Left ventricle myocardium inferior (tissue), 1 donor: ENCODE data around the gene EEF2K. TPM values are rescaled to one million over a fixed set of nuclear protein-coding genes. Genes with fewer than 3 reads are reported as not detected.

Experiments
- DNase-seq: peaks from one replicate; pipeline ENCODE4 v3.0.0-alpha.2; 2020
- H3K27ac ChIP-seq: fragments of 200-600 bp; replicated peaks from 2 replicates; pipeline ENCODE4 v1.8.0; 2021
- H3K27me3 ChIP-seq: fragments of 200-600 bp; 2 replicates; pipeline ENCODE4 v1.8.0; 2021; ENCODE audit warnings: low read depth
- H3K36me3 ChIP-seq: fragments of 200-600 bp; 2 replicates; pipeline ENCODE4 v1.8.0; 2021
- H3K4me1 ChIP-seq: fragments of 200-600 bp; 2 replicates; pipeline ENCODE4 v1.8.0; 2021
- H3K4me3 ChIP-seq: fragments of 200-600 bp; 2 replicates; pipeline ENCODE4 v1.8.0; 2021; ENCODE audit warnings: mild to moderate bottlenecking, moderate library complexity
- H3K9me3 ChIP-seq: fragments of 200-600 bp; replicated peaks from 2 replicates; pipeline ENCODE4 v1.8.0; 2021
- intact Hi-C: fragments of 100-400 bp; cut with micrococcal nuclease; formaldehyde crosslinking; loops from one replicate; pipeline ENCODE4 v1.11.0; 2022
- total RNA-seq: library from RNA; stranded (reverse); fragmentation: NEBNext Ultra II Directional; extraction: Animal tissue kit (Norgen Biotek cat#: 25700); gene quantifications from one replicate; pipeline ENCODE4 v1.2.1, GENCODE V29; 2021
- TF ChIP-seq, protein P1 (sequence below): fragments of 200-600 bp; IDR thresholded peaks from 2 replicates; pipeline ENCODE4 v1.8.0; 2021; ENCODE audit warnings: antibody characterized with exemption, mild to moderate bottlenecking, borderline replicate concordance
- donor health status: DM: no; HTN: yes; CAD: no; lungs with severe emphysema.

Gene EEF2K
- total RNA-seq, 1 donor from 2014 or later: 22.1 TPM

DNA sequence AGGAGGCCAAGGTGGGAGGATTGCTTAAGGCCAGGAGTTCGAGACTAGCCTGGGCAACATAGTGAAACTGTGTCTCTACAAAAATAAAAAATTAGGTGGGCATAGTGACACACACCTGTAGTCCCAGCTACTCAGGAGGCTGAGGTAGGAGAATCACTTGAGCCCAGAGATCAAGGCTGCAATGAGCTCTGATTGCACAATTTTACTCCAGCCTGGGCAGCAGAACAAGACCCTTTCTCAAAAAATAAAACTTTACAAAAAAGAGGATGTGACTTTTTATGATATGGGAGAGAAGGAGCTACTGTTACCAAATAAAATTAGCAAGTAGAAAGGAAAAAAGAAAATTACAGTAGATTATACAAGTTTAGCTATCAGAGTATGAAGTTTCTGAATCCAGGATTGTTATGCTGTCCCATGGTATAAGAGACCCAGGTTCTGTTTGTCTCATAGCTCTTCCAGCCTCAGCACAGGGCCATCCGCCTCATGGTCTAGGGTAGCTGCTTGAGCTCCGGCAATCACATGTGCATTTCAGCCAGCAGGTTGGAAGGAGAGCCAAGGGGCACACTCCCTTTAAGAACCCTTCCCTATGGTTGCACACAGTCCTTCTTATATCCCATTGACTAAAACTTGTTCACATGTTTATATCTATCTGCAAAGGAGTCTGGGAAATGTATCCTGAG, 13.5 kb downstream of the EEF2K start:
- DNase-seq: no peak
- H3K36me3 ChIP-seq: no peaks in the 10 kb centered on the region
- H3K27ac ChIP-seq: peak overlapping the region; percentile 78
- H3K27me3 ChIP-seq: no peaks in the 10 kb centered on the region
- H3K4me3 ChIP-seq: no peak overlapping the region
- intact Hi-C loops: loop anchor here (10.0 kb wide), 1 partner anchor 55 kb away; no protein-coding TSS in a partner anchor
- H3K9me3 ChIP-seq: no peaks in the 10 kb centered on the region
- peaks cover 61% of the 10 kb centered on the region for H3K4me1 ChIP-seq
- TF ChIP-seq, protein P1, sequence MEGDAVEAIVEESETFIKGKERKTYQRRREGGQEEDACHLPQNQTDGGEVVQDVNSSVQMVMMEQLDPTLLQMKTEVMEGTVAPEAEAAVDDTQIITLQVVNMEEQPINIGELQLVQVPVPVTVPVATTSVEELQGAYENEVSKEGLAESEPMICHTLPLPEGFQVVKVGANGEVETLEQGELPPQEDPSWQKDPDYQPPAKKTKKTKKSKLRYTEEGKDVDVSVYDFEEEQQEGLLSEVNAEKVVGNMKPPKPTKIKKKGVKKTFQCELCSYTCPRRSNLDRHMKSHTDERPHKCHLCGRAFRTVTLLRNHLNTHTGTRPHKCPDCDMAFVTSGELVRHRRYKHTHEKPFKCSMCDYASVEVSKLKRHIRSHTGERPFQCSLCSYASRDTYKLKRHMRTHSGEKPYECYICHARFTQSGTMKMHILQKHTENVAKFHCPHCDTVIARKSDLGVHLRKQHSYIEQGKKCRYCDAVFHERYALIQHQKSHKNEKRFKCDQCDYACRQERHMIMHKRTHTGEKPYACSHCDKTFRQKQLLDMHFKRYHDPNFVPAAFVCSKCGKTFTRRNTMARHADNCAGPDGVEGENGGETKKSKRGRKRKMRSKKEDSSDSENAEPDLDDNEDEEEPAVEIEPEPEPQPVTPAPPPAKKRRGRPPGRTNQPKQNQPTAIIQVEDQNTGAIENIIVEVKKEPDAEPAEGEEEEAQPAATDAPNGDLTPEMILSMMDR: no peak

GRCh38 chr16:22220069-22220440, 14.0 kb downstream of the EEF2K start:
- intact Hi-C loops: loop anchor here (10.0 kb wide), 1 partner anchor 55 kb away; no protein-coding TSS in a partner anchor
- H3K27ac ChIP-seq: peak overlapping the region; percentile 78
- peaks cover 61% of the 10 kb centered on the region for H3K4me1 ChIP-seq
- TF ChIP-seq, protein P1: no peak
- DNase-seq: peak; percentile 80
- H3K27me3 ChIP-seq: no peaks in the 10 kb centered on the region
- no peaks in the 10 kb centered on the region for H3K36me3 ChIP-seq
- H3K4me3 ChIP-seq: peak overlapping the region; percentile 24
- no peaks in the 10 kb centered on the region for H3K9me3 ChIP-seq

- H3K36me3 ChIP-seq: peaks cover 3% of the 10 kb centered on the region
These were observed 14.6 kb downstream of the EEF2K start for GRCh38 chr16:22220714-22221113.

GRCh38 chr16:22222006-22222405, 15.9 kb downstream of the EEF2K start:
- Histone ChIP-seq H3K4me3 (no peak overlapping the region), H3K9me3 (no peaks in the 10 kb centered on the region), H3K27ac (peak overlapping the region; percentile 78), H3K27me3 (no peaks in the 10 kb centered on the region), H3K36me3 (peaks cover 11% of the 10 kb centered on the region), H3K4me1 (peaks cover 48% of the 10 kb centered on the region)
- intact Hi-C loops: loop anchor here (10.0 kb wide), 1 partner anchor 53 kb away; no protein-coding TSS in a partner anchor
- TF ChIP-seq, protein P1: no peak
- DNase-seq: no peak

More at GRCh38 chr16:22220714-22221113, 14.6 kb downstream of the EEF2K start:
- peak; percentile 47 for DNase-seq
- no peak overlapping the region for H3K4me3 ChIP-seq
- H3K27me3 ChIP-seq: no peaks in the 10 kb centered on the region
- no peaks in the 10 kb centered on the region for H3K9me3 ChIP-seq
- TF ChIP-seq, protein P1: no peak
- H3K4me1 ChIP-seq: peaks cover 61% of the 10 kb centered on the region
- intact Hi-C loops: loop anchor here (10.0 kb wide), 1 partner anchor 54 kb away; no protein-coding TSS in a partner anchor
- peak overlapping the region; percentile 78 for H3K27ac ChIP-seq

DNA sequence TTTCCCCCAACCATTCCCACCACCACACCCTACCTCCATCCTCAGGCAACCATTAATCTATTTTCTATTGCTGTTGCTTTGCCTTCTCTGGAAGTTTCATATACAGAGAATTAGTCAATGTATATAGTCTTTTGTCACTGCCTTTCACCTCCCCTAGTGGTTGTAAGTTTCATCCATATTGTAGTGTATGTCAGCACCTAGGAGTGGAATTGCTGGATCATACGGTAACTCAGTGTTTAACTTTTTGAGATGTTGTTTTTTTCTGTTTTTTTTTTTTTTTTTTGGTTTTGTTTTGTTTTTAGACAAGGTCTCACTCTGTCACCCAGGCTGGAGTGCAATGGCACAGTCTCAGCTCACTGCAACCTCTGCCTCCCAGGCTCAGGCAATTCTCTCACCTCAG, 16.9 kb downstream of the EEF2K start:
- Histone ChIP-seq H3K36me3 (peaks cover 21% of the 10 kb centered on the region), H3K27me3 (no peaks in the 10 kb centered on the region), H3K4me1 (peaks cover 38% of the 10 kb centered on the region), H3K4me3 (no peak overlapping the region), H3K9me3 (no peaks in the 10 kb centered on the region), H3K27ac (no peak overlapping the region)
- TF ChIP-seq, protein P1: no peak
- DNase-seq: no peak
- intact Hi-C loops: loop anchor here (10.0 kb wide), 1 partner anchor 52 kb away; no protein-coding TSS in a partner anchor
